Mesothelial cell of epicardium (in vitro differentiated cells): ENCODE measurements around the gene ALOX15B. TPM values are rescaled to one million over a fixed set of nuclear protein-coding genes. Genes with fewer than 3 reads are reported as not detected.

Experiments used
- DNase-seq, 2 experiments: peaks; one replicate each; pipeline ENCODE4 v3.0.0; 2021; ENCODE audit warnings: low spot score in 2 of 2; ENCODE audit not compliant: unreplicated experiment in 2 of 2
- H3K27ac Mint-ChIP-seq: 2 replicates; pipeline ENCODE4 v1.8.0; 2021; ENCODE audit warnings: mixed read lengths
- H3K27me3 Mint-ChIP-seq: 2 replicates; pipeline ENCODE4 v1.8.0; 2021; ENCODE audit warnings: low read depth, mixed read lengths
- H3K36me3 Mint-ChIP-seq: 2 replicates; pipeline ENCODE4 v1.8.0; 2021; ENCODE audit warnings: mixed read lengths
- H3K4me1 Mint-ChIP-seq: 2 replicates; pipeline ENCODE4 v1.8.0; 2021; ENCODE audit warnings: mixed read lengths
- H3K4me3 Mint-ChIP-seq: 2 replicates; pipeline ENCODE4 v1.8.0; 2021; ENCODE audit warnings: mild to moderate bottlenecking, moderate library complexity, mixed read lengths
- H3K9me3 Mint-ChIP-seq: 2 replicates; pipeline ENCODE4 v1.8.0; 2021; ENCODE audit warnings: mixed read lengths
- CTCF ChIP-seq: fragments of 200-600 bp; sonication (generic); IDR thresholded peaks from one replicate; pipeline ENCODE4 v1.5.0; 2021; ENCODE audit warnings: antibody characterized with exemption; ENCODE audit not compliant: unreplicated experiment
- microRNA-seq: library from miRNA; unstranded; fragments of <30 nt; microRNA quantifications from one replicate; pipeline ENCODE4 v1.2.0, GENCODE V29; 2021; ENCODE audit warnings: inconsistent platforms, mixed read lengths
- total RNA-seq: library from RNA; stranded (reverse); gene quantifications from 3 replicates; pipeline ENCODE4 v1.2.1, GENCODE V29; 2021

ALOX15B gene
- total RNA-seq, 1 donor from 2014 or later, result not detected

GRCh38 chr17:8095361-8095760, 56.5 kb downstream of the ALOX15B start:
- no peak for TF ChIP-seq CTCF
- peaks cover 66% of the 10 kb centered on the region for H3K27me3 Mint-ChIP-seq
- H3K9me3 Mint-ChIP-seq, result no peaks in the 10 kb centered on the region
- DNase-seq, result no peak
- H3K4me1 Mint-ChIP-seq, result no peaks in the 10 kb centered on the region
- H3K36me3 Mint-ChIP-seq, result no peaks in the 10 kb centered on the region
- H3K4me3 Mint-ChIP-seq, result no peak overlapping the region
- no peak overlapping the region for H3K27ac Mint-ChIP-seq

- H3K9me3 Mint-ChIP-seq, result no peaks in the 10 kb centered on the region
- TF ChIP-seq CTCF, result no peak
- DNase-seq, result no peak
- H3K4me1 Mint-ChIP-seq, result no peaks in the 10 kb centered on the region
- no peak overlapping the region for H3K4me3 Mint-ChIP-seq
- no peak overlapping the region for H3K27ac Mint-ChIP-seq
- H3K36me3 Mint-ChIP-seq, result no peaks in the 10 kb centered on the region
- H3K27me3 Mint-ChIP-seq, result peaks cover 54% of the 10 kb centered on the region
Observed at GRCh38 chr17:8096541-8096940, 57.7 kb downstream of the ALOX15B start.

Small RNA genes within 50 kb of the gene (microRNA-seq; reads per million reads assigned to microRNA genes)
- gene MIR4314, result not detected

Other genes starting within 250 kb of the ALOX15B start
- gene KDM6B, start 204.8 kb upstream of the ALOX15B start, total RNA-seq, result 88.4 to 96.3 TPM (median 94.4 TPM) in 3 replicates
- gene TMEM88, start 184.0 kb upstream of the ALOX15B start, total RNA-seq, result 12.3 to 15.4 TPM (median 15.2 TPM) in 3 replicates
- gene NAA38, start 181.5 kb upstream of the ALOX15B start, total RNA-seq, result 63.9 to 67.2 TPM (median 66.4 TPM) in 3 replicates
- gene CYB5D1, start 181.1 kb upstream of the ALOX15B start, total RNA-seq, result 12.5 to 13.0 TPM (median 13.0 TPM) in 3 replicates
- gene CHD3, start 150.3 kb upstream of the ALOX15B start, total RNA-seq, result 333 to 339 TPM (median 337 TPM) in 3 replicates
- gene RNF227, start 122.8 kb upstream of the ALOX15B start, total RNA-seq, result 3.0 to 3.4 TPM (median 3.1 TPM) in 3 replicates
- gene KCNAB3, start 109.2 kb upstream of the ALOX15B start, total RNA-seq, result 18.4 to 18.8 TPM (median 18.5 TPM) in 3 replicates
- gene TRAPPC1, start 107.1 kb upstream of the ALOX15B start, total RNA-seq, result 98.7 to 119 TPM (median 111 TPM) in 3 replicates
- gene CNTROB, start 106.9 kb upstream of the ALOX15B start, total RNA-seq, result 49.4 to 51.5 TPM (median 50.0 TPM) in 3 replicates
- 0.34 to 0.75 TPM (median 0.69 TPM) in 3 replicates for gene GUCY2D, start 36.4 kb upstream of the ALOX15B start, total RNA-seq
- gene ALOX12B, start 48.7 kb downstream of the ALOX15B start, total RNA-seq, result 0.70 TPM in 1 of 3 replicates, not detected in the others
- gene ALOXE3, start 79.5 kb downstream of the ALOX15B start, total RNA-seq, result 0.09 to 0.13 TPM in 2 of 3 replicates, not detected in the other
- gene HES7, start 85.0 kb downstream of the ALOX15B start, total RNA-seq, result 0.45 to 0.75 TPM (median 0.66 TPM) in 3 replicates
- 55.2 to 70.2 TPM (median 58.0 TPM) in 3 replicates for gene PER1, start 113.3 kb downstream of the ALOX15B start, total RNA-seq
- gene VAMP2, start 123.9 kb downstream of the ALOX15B start, total RNA-seq, result 51.3 to 55.3 TPM (median 54.8 TPM) in 3 replicates
- gene TMEM107, start 137.3 kb downstream of the ALOX15B start, total RNA-seq, result 22.0 to 23.2 TPM (median 22.6 TPM) in 3 replicates
- gene BORCS6, start 151.1 kb downstream of the ALOX15B start, total RNA-seq, result 2.7 to 3.1 TPM (median 3.0 TPM) in 3 replicates
- gene AURKB, start 171.5 kb downstream of the ALOX15B start, total RNA-seq, result 33.1 to 37.4 TPM (median 37.3 TPM) in 3 replicates
- gene CTC1, start 209.0 kb downstream of the ALOX15B start, total RNA-seq, result 45.1 to 52.9 TPM (median 50.6 TPM) in 3 replicates
- gene PFAS, start 210.2 kb downstream of the ALOX15B start, total RNA-seq, result 104 to 111 TPM (median 105 TPM) in 3 replicates
- 25.1 to 26.4 TPM (median 25.7 TPM) in 3 replicates for gene RANGRF, start 249.6 kb downstream of the ALOX15B start, total RNA-seq